AG08396 (cell line): ENCODE measurements around the gene TBC1D9B.
"Not testable (repeated sequence)": the region's sequence is repeated elsewhere in the genome, so short reads cannot be mapped to it uniquely, and the experiment has no call there.

Experiments
- DNase-seq: peaks from one replicate; pipeline ENCODE4 v3.0.0; 2012; ENCODE audit warnings: low spot score, mixed read lengths

The TBC1D9B gene

GRCh38 chr5:179885491-179886090 is 22.1 kb downstream of the TBC1D9B start:
- no peak for DNase-seq

- DNase-seq = no peak
Measured at GRCh38 chr5:179883163-179883562, 24.5 kb downstream of the TBC1D9B start.

GRCh38 chr5:179882338-179882737 is 25.4 kb downstream of the TBC1D9B start:
- DNase-seq = no peak

- no peak for DNase-seq
Measured at GRCh38 chr5:179880848-179881590, 26.7 kb downstream of the TBC1D9B start.

GRCh38 chr5:179880066-179880650 is 27.5 kb downstream of the TBC1D9B start:
- no peak for DNase-seq

GRCh38 chr5:179879690-179880010 is 28.0 kb downstream of the TBC1D9B start:
- DNase-seq = no peak

- no peak for DNase-seq
Measured at GRCh38 chr5:179879003-179879689, 28.6 kb downstream of the TBC1D9B start.

GRCh38 chr5:179878222-179879002 is 29.3 kb downstream of the TBC1D9B start:
- DNase-seq = no peak

- no peak for DNase-seq
Measured at GRCh38 chr5:179876610-179876952, 31.1 kb downstream of the TBC1D9B start.

- no peak for DNase-seq
Measured at GRCh38 chr5:179875741-179876609, 31.7 kb downstream of the TBC1D9B start.

- DNase-seq = no peak
Measured at GRCh38 chr5:179874536-179875292, 33.0 kb downstream of the TBC1D9B start.

GRCh38 chr5:179874136-179874535 is 33.6 kb downstream of the TBC1D9B start:
- DNase-seq = no peak

GRCh38 chr5:179873588-179874110 is 34.0 kb downstream of the TBC1D9B start:
- DNase-seq = no peak

GRCh38 chr5:179872828-179873575 is 34.7 kb downstream of the TBC1D9B start:
- DNase-seq = no peak

- no peak for DNase-seq
Measured at GRCh38 chr5:179872055-179872827, 35.5 kb downstream of the TBC1D9B start.

- not testable (repeated sequence) for DNase-seq
Measured at GRCh38 chr5:179871533-179871932, 36.2 kb downstream of the TBC1D9B start.

- DNase-seq = no peak
Measured at GRCh38 chr5:179870952-179871351, 36.7 kb downstream of the TBC1D9B start.

GRCh38 chr5:179870403-179870903 is 37.2 kb downstream of the TBC1D9B start:
- DNase-seq = no peak
